IMR-90 (cell line): ENCODE measurements around the gene SLIT1. TPM values are rescaled to one million over a fixed set of nuclear protein-coding genes. Genes with fewer than 3 reads are reported as not detected.

ENCODE experiments used
- ATAC-seq: fragments of 200-7000 bp; cut with Tn5 transposase; 2 replicates; pipeline ENCODE4 v1.9.1; 2020; ENCODE audit warnings: low read depth, mild to moderate bottlenecking, moderate library complexity
- BruUV-seq: library from RNA; stranded (reverse); fragments of 400-500 nt; replicated peaks from 2 replicates; lab custom pipeline; 2021; lab: Mats Ljungman, UMichigan
- CTCF ChIA-PET: fragments of 300-600 bp; formaldehyde crosslinking; extraction: SDS; loops from one replicate; lab custom pipeline; 2021; ENCODE audit warnings: antibody characterized with exemption; lab: Yijun Ruan, JAX
- POLR2A ChIA-PET: fragments of 300-600 bp; sonication (Branson Sonifier 250); formaldehyde crosslinking; loops from one replicate; lab custom pipeline; 2022; ENCODE audit warnings: antibody characterized with exemption; ENCODE audit not compliant: unreplicated experiment; lab: Charles Lee
- DNase-seq: peaks from one replicate; pipeline ENCODE4 v3.0.0; 2013
- H2AFZ ChIP-seq: replicated peaks from 2 replicates; pipeline ENCODE3; 2013; ENCODE audit warnings: low read length, mild to moderate bottlenecking; ENCODE audit not compliant: poor library complexity
- H2AK5ac ChIP-seq: 2 replicates; pipeline ENCODE4 v1.6.1; 2013; ENCODE audit warnings: low read depth, low read length, inconsistent platforms
- H2AK9ac ChIP-seq: replicated peaks from 2 replicates; pipeline ENCODE3; 2013; ENCODE audit warnings: mild to moderate bottlenecking, low read depth, low read length, moderate library complexity; ENCODE audit not compliant: poor library complexity
- H2BK120ac ChIP-seq: 2 replicates; pipeline ENCODE4 v1.6.1; 2013; ENCODE audit warnings: low read depth, low read length, inconsistent platforms
- H2BK15ac ChIP-seq: 3 replicates; pipeline ENCODE4 v1.6.1; 2013; ENCODE audit warnings: low read depth, low read length, inconsistent platforms
- H2BK20ac ChIP-seq: 2 replicates; pipeline ENCODE4 v1.6.1; 2013; ENCODE audit warnings: low read depth, mild to moderate bottlenecking, inconsistent platforms, low read length, moderate library complexity
- H2BK5ac ChIP-seq: 2 replicates; pipeline ENCODE4 v1.6.1; 2013; ENCODE audit warnings: mild to moderate bottlenecking, low read depth, low read length, inconsistent platforms; ENCODE audit not compliant: poor library complexity, severe bottlenecking
- H3K14ac ChIP-seq: replicated peaks from 2 replicates; pipeline ENCODE4 v1.6.1; 2013; ENCODE audit warnings: low read depth, low read length, inconsistent platforms
- H3K18ac ChIP-seq: 2 replicates; pipeline ENCODE4 v1.6.1; 2013; ENCODE audit warnings: low read depth, low read length, control low read depth
- H3K23ac ChIP-seq: 2 replicates; pipeline ENCODE4 v1.6.1; 2013; ENCODE audit warnings: low read depth, low read length, inconsistent platforms
- H3K27ac ChIP-seq: 2 replicates; pipeline ENCODE4 v1.5.1; 2013; ENCODE audit warnings: mild to moderate bottlenecking, control low read depth, low read length; ENCODE audit not compliant: insufficient read depth
- H3K27me3 ChIP-seq: 2 replicates; pipeline ENCODE4 v1.6.1; 2013; ENCODE audit warnings: low read length; ENCODE audit not compliant: control insufficient read depth, insufficient read depth
- H3K36me3 ChIP-seq: 2 replicates; pipeline ENCODE4 v1.6.1; 2013; ENCODE audit warnings: low read length, mixed read lengths; ENCODE audit not compliant: control insufficient read depth, insufficient read depth
- H3K4ac ChIP-seq: 2 replicates; pipeline ENCODE4 v1.6.1; 2013; ENCODE audit warnings: low read depth, low read length, inconsistent platforms
- H3K4me1 ChIP-seq: 2 replicates; pipeline ENCODE4 v1.6.1; 2013; ENCODE audit warnings: low read length, mixed read lengths; ENCODE audit not compliant: control insufficient read depth, insufficient read depth
- H3K4me2 ChIP-seq: 2 replicates; pipeline ENCODE4 v1.6.1; 2013; ENCODE audit warnings: low read depth, mild to moderate bottlenecking, control low read depth, low read length, moderate library complexity
- H3K4me3 ChIP-seq: 2 replicates; pipeline ENCODE4 v1.5.1; 2013; ENCODE audit warnings: low read depth, mild to moderate bottlenecking, control low read depth, low read length, moderate library complexity; ENCODE audit not compliant: insufficient read depth
- H3K56ac ChIP-seq: 2 replicates; pipeline ENCODE4 v1.6.1; 2013; ENCODE audit warnings: low read length, inconsistent platforms; ENCODE audit not compliant: insufficient read depth; ENCODE audit errors: extremely low read depth
- H3K79me1 ChIP-seq, 2 experiments: 2 replicates each; pipeline ENCODE4 v1.6.1; 2013; ENCODE audit warnings: low read length in 2 of 2, inconsistent platforms in 1 of 2, low read depth in 1 of 2
- H3K9ac ChIP-seq: 2 replicates; pipeline ENCODE4 v1.6.1; 2013; ENCODE audit warnings: low read depth, low read length, control low read depth
- H3K9me1 ChIP-seq: 2 replicates; pipeline ENCODE4 v1.6.1; 2013; ENCODE audit warnings: low read length, inconsistent platforms; ENCODE audit not compliant: insufficient read depth
- H3K9me3 ChIP-seq: 2 replicates; pipeline ENCODE4 v1.6.1; 2013; ENCODE audit warnings: low read length; ENCODE audit not compliant: control insufficient read depth, insufficient read depth
- H4K20me1 ChIP-seq: 2 replicates; pipeline ENCODE4 v1.6.1; 2013; ENCODE audit warnings: low read length, inconsistent platforms; ENCODE audit not compliant: insufficient read depth
- H4K5ac ChIP-seq: 2 replicates; pipeline ENCODE4 v1.6.1; 2013; ENCODE audit warnings: mild to moderate bottlenecking, low read depth, low read length, control low read depth
- H4K8ac ChIP-seq, 2 experiments: 2 replicates each; pipeline ENCODE4 v1.6.1; 2013; ENCODE audit warnings: low read depth in 2 of 2, low read length in 2 of 2, control low read depth in 1 of 2, inconsistent platforms in 1 of 2
- H4K91ac ChIP-seq: 2 replicates; pipeline ENCODE4 v1.6.1; 2013; ENCODE audit warnings: low read depth, low read length, inconsistent platforms; ENCODE audit not compliant: insufficient read depth
- CEBPB ChIP-seq: IDR thresholded peaks from 2 replicates; pipeline ENCODE4 v1.6.1; 2012; ENCODE audit warnings: low read depth, low read length, improper control_type of control experiment
- FOS ChIP-seq: fragments of 150-350 bp; IDR thresholded peaks from 2 replicates; pipeline ENCODE4 v1.6.1; 2016; ENCODE audit warnings: low read depth, low read length
- MAFK ChIP-seq: IDR thresholded peaks from 2 replicates; pipeline ENCODE4 v1.6.1; 2012; ENCODE audit warnings: low read depth, low read length, improper control_type of control experiment
- WGBS, 2 experiments: methylation state at CpG; one replicate each; pipeline versions ENCODE4 v1.1.5 to v1.1.7; 2013; ENCODE audit warnings: missing lambda C conversion rate in 2 of 2; ENCODE audit not compliant: insufficient read length in 1 of 2; ENCODE audit errors: extremely low coverage in 2 of 2; 5-methylcytosine and 5-hydroxymethylcytosine counted together
- dilution Hi-C: fragments of 300-500 bp; cut with HindIII; formaldehyde crosslinking; loops from one replicate; pipeline ENCODE4 v1.14.3; 2018; ENCODE audit warnings: low sequenced_read_pairs; ENCODE audit not compliant: unreplicated experiment
- in situ Hi-C: fragments of 300-500 bp; cut with MboI; formaldehyde crosslinking; loops from 3 replicates; pipeline ENCODE4 v1.14.3; 2019; ENCODE audit warnings: low sequenced_read_pairs, inconsistent platforms, mixed read lengths
- intact Hi-C: fragments of 100-400 bp; cut with micrococcal nuclease; formaldehyde crosslinking; loops from 2 replicates; pipeline ENCODE4 v1.10.0; 2022
- polyA plus RNA-seq, 3 experiments: library from polyadenylated mRNA; depleted of rRNA; stranded (reverse); fragments of >200 nt; gene quantifications; 2 replicates each; pipeline ENCODE4 v1.2.3, GENCODE V29; 2012; ENCODE audit warnings: low replicate concordance in 1 of 3
- total RNA-seq: library from RNA; depleted of rRNA; stranded (reverse); fragments of >200 nt; gene quantifications from 2 replicates; pipeline ENCODE4 v1.2.3, GENCODE V29; 2012

Gene SLIT1
- total and polyA plus RNA-seq, 2 of the 4 experiments (the other 2 are of a cell fraction) = under 0.01 TPM

DNA sequence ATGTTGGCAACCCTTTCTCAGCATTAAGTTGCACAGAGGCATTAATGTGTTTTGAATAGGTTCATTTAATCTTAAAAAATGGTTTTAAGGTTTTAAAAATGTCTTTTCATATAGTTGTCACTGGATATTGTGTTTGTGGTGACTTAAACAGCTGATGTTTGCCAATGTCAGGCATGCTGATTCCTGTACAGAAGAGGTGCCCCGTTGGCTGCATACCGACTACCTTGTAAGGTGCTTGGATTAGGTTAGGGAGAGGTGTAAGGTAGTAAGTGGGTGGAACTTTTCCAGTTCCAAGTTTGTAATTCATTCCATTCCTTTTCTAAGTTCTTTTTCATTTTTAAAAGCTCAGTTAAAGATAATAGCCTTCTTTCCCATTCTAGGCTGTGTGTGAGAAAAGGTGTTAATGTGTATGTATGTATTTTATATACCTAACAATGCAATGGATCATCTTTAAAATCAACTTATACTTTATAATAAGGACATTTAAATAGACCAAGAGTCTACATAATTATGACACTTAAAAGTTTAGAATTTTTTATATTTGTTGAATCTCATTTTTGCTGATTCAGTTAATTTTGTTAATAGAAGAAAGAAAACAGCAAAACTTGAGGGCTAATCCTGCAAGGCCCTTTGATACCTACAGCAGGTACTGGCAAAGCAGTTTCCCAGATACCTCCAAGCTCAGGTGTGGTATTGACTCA lies 198.5 kb downstream of the SLIT1 start:
- Histone ChIP-seq H2BK15ac (no peak overlapping the region), H2BK20ac (no peak overlapping the region), H2AK9ac (no peak overlapping the region), H3K4me1 (peaks cover 11% of the 10 kb centered on the region), H4K91ac (no peak overlapping the region), H4K8ac (peak overlapping the region in 1 of 2 experiments; percentile 27; a peak in 1 of 4 replicates), H3K27me3 (no peaks in the 10 kb centered on the region), H3K23ac (no peak overlapping the region), H3K4me3 (no peak overlapping the region), H3K9ac (no peak overlapping the region), H3K56ac (no peak overlapping the region), H4K5ac (no peak overlapping the region), H3K36me3 (peaks cover under 1% of the 10 kb centered on the region; the same call in 1 of the 2 replicates), H3K18ac (no peak overlapping the region), H3K4me2 (no peak overlapping the region), H3K9me1 (peaks cover 14% of the 10 kb centered on the region), H2AK5ac (no peak overlapping the region), H3K4ac (no peak overlapping the region), H4K20me1 (0 out of 2 replicates have a peak, but pooled peaks cover 4% of the 10 kb centered on the region), H3K27ac (no peak overlapping the region), H2AFZ (no peak overlapping the region), H3K14ac (0 out of 2 replicates have a peak overlapping the region, but pooled peaks have one; percentile 39), H2BK5ac (no peak overlapping the region), H2BK120ac (no peak overlapping the region), H3K9me3 (no peaks in the 10 kb centered on the region), H3K79me1 (peaks cover 0 to 11% of the 10 kb centered on the region in 2 experiments; a peak in 2 of 4 replicates)
- dilution Hi-C loops (no loop called here), in situ Hi-C loops (no loop called here), intact Hi-C loops (no loop called here)
- no TSS peak for BruUV-seq
- ChIA-PET CTCF (no interaction called here), POLR2A (interaction anchor here (0.6 kb wide), 1 partner anchor 480 kb away, joined by 8 read pairs; no protein-coding TSS in a partner anchor)
- no peak for DNase-seq
- ATAC-seq = no peak
- no CpG with 5 or more reads among the region's 2 CpGs for WGBS, 2 experiments
- TF ChIP-seq MAFK (peak; percentile 96), FOS (no peak), CEBPB (no peak)
